Activated T-helper 2 cell treated with anti-CD3 and anti-CD28 coated beads, Interferon-gamma antibody, Interleukin-2, Interleukin-4, amounts not matched to agents 10 μg/mL and 5 μg/mL and 100 μg/mL, durations not matched to agents 14 hours and 24 hours and 36 hours (primary cell): Measurements from ENCODE around the gene SH3RF3. TPM values are rescaled to one million over a fixed set of nuclear protein-coding genes. Genes with fewer than 3 reads are reported as not detected.

Source experiments
- DNase-seq: peaks from one replicate; pipeline ENCODE4 v3.0.0; 2021; ENCODE audit warnings: low spot score
- H3K27ac Mint-ChIP-seq: one replicate; pipeline ENCODE4 v1.8.0; 2021; ENCODE audit warnings: mixed read lengths
- H3K27me3 Mint-ChIP-seq: one replicate; pipeline ENCODE4 v1.8.0; 2021; ENCODE audit warnings: low read depth, mixed read lengths
- H3K36me3 Mint-ChIP-seq: one replicate; pipeline ENCODE4 v1.8.0; 2021; ENCODE audit warnings: low read depth, mixed read lengths
- H3K4me1 Mint-ChIP-seq: one replicate; pipeline ENCODE4 v1.8.0; 2021; ENCODE audit warnings: low read depth, mixed read lengths
- H3K4me3 Mint-ChIP-seq: one replicate; pipeline ENCODE4 v1.8.0; 2021; ENCODE audit warnings: low read depth, mild to moderate bottlenecking, moderate library complexity, mixed read lengths
- H3K9me3 Mint-ChIP-seq: one replicate; pipeline ENCODE4 v1.8.0; 2021; ENCODE audit warnings: mixed read lengths
- intact Hi-C: fragments of 100-400 bp; cut with micrococcal nuclease; formaldehyde crosslinking; loops from one replicate; pipeline ENCODE4 v1.15.1; 2023
- total RNA-seq: library from RNA; stranded (reverse); gene quantifications from 2 replicates; pipeline ENCODE4 v1.2.3, GENCODE V29; 2022

The SH3RF3 gene
- total RNA-seq, 1 donor from 2014 or later = 0.78 TPM

GRCh38 chr2:109382951-109383350 lies 253.9 kb downstream of the SH3RF3 start:
- Mint-ChIP-seq H3K36me3 (no peaks in the 10 kb centered on the region), H3K27me3 (peaks cover 4% of the 10 kb centered on the region), H3K9me3 (no peaks in the 10 kb centered on the region), H3K4me1 (no peaks in the 10 kb centered on the region), H3K27ac (no peak overlapping the region), H3K4me3 (no peak overlapping the region)
- intact Hi-C loops = no loop called here
- DNase-seq = no peak

- Mint-ChIP-seq H3K27me3 (no peaks in the 10 kb centered on the region), H3K4me1 (no peaks in the 10 kb centered on the region), H3K9me3 (no peaks in the 10 kb centered on the region), H3K36me3 (no peaks in the 10 kb centered on the region), H3K4me3 (no peak overlapping the region), H3K27ac (no peak overlapping the region)
- intact Hi-C loops = no loop called here
- DNase-seq = no peak
These were observed 254.7 kb downstream of the SH3RF3 start for GRCh38 chr2:109383505-109384307.

GRCh38 chr2:109384308-109385271 lies 255.6 kb downstream of the SH3RF3 start:
- Mint-ChIP-seq H3K9me3 (no peaks in the 10 kb centered on the region), H3K4me3 (no peak overlapping the region), H3K27ac (no peak overlapping the region), H3K4me1 (no peaks in the 10 kb centered on the region), H3K27me3 (no peaks in the 10 kb centered on the region), H3K36me3 (no peaks in the 10 kb centered on the region)
- intact Hi-C loops = no loop called here
- no peak for DNase-seq

- Mint-ChIP-seq H3K4me1 (no peaks in the 10 kb centered on the region), H3K4me3 (no peak overlapping the region), H3K9me3 (no peaks in the 10 kb centered on the region), H3K27me3 (no peaks in the 10 kb centered on the region), H3K27ac (no peak overlapping the region), H3K36me3 (no peaks in the 10 kb centered on the region)
- intact Hi-C loops = no loop called here
- no peak for DNase-seq
These were observed 256.5 kb downstream of the SH3RF3 start for GRCh38 chr2:109385506-109385905.

- no peak for DNase-seq
- Mint-ChIP-seq H3K27ac (no peak overlapping the region), H3K4me3 (no peak overlapping the region), H3K4me1 (no peaks in the 10 kb centered on the region), H3K27me3 (no peaks in the 10 kb centered on the region), H3K9me3 (no peaks in the 10 kb centered on the region), H3K36me3 (no peaks in the 10 kb centered on the region)
- intact Hi-C loops = no loop called here
These were observed 257.1 kb downstream of the SH3RF3 start for GRCh38 chr2:109386004-109386695.

- H3K4me1 Mint-ChIP-seq = no peaks in the 10 kb centered on the region
- intact Hi-C loops = no loop called here
These were observed 258.3 kb downstream of the SH3RF3 start for GRCh38 chr2:109387221-109387735.

GRCh38 chr2:109387778-109388469 lies 258.9 kb downstream of the SH3RF3 start:
- intact Hi-C loops = no loop called here
- DNase-seq = no peak
- Mint-ChIP-seq H3K27ac (no peak overlapping the region), H3K36me3 (no peaks in the 10 kb centered on the region), H3K4me1 (no peaks in the 10 kb centered on the region), H3K27me3 (no peaks in the 10 kb centered on the region), H3K9me3 (no peaks in the 10 kb centered on the region), H3K4me3 (no peak overlapping the region)

More at GRCh38 chr2:109387221-109387735, 258.3 kb downstream of the SH3RF3 start:
- H3K27me3 Mint-ChIP-seq = no peaks in the 10 kb centered on the region
- no peak for DNase-seq
- H3K36me3 Mint-ChIP-seq = no peaks in the 10 kb centered on the region
- no peaks in the 10 kb centered on the region for H3K9me3 Mint-ChIP-seq
- no peak overlapping the region for H3K27ac Mint-ChIP-seq
- H3K4me3 Mint-ChIP-seq = no peak overlapping the region

- Mint-ChIP-seq H3K27me3 (no peaks in the 10 kb centered on the region), H3K9me3 (no peaks in the 10 kb centered on the region), H3K36me3 (no peaks in the 10 kb centered on the region), H3K4me1 (peaks cover 3% of the 10 kb centered on the region), H3K27ac (no peak overlapping the region), H3K4me3 (no peak overlapping the region)
- intact Hi-C loops = loop anchor here (10.0 kb wide), 1 partner anchor 104 kb away; no protein-coding TSS in a partner anchor
- DNase-seq = no peak
These were observed 262.2 kb downstream of the SH3RF3 start for GRCh38 chr2:109391243-109391642.

- Mint-ChIP-seq H3K9me3 (no peaks in the 10 kb centered on the region), H3K27me3 (no peaks in the 10 kb centered on the region), H3K36me3 (no peaks in the 10 kb centered on the region), H3K4me1 (peaks cover 10% of the 10 kb centered on the region), H3K27ac (no peak overlapping the region), H3K4me3 (no peak overlapping the region)
- no peak for DNase-seq
- intact Hi-C loops = loop anchor here (10.0 kb wide), 1 partner anchor 103 kb away; no protein-coding TSS in a partner anchor
These were observed 263.1 kb downstream of the SH3RF3 start for GRCh38 chr2:109392140-109392539.

- no peaks in the 10 kb centered on the region for H3K36me3 Mint-ChIP-seq
- H3K27ac Mint-ChIP-seq = no peak overlapping the region
- H3K27me3 Mint-ChIP-seq = no peaks in the 10 kb centered on the region
- peaks cover 10% of the 10 kb centered on the region for H3K4me1 Mint-ChIP-seq
- intact Hi-C loops = loop anchor here (10.0 kb wide), 1 partner anchor 102 kb away; no protein-coding TSS in a partner anchor
- H3K9me3 Mint-ChIP-seq = no peaks in the 10 kb centered on the region
- DNase-seq = no peak
- no peak overlapping the region for H3K4me3 Mint-ChIP-seq
These were observed 264.0 kb downstream of the SH3RF3 start for GRCh38 chr2:109392816-109393661.

- Mint-ChIP-seq H3K9me3 (no peaks in the 10 kb centered on the region), H3K27ac (no peak overlapping the region), H3K27me3 (no peaks in the 10 kb centered on the region), H3K4me3 (no peak overlapping the region), H3K4me1 (peaks cover 10% of the 10 kb centered on the region), H3K36me3 (no peaks in the 10 kb centered on the region)
- intact Hi-C loops = loop anchor here (10.0 kb wide), 1 partner anchor 101 kb away; no protein-coding TSS in a partner anchor
- no peak for DNase-seq
These were observed 264.6 kb downstream of the SH3RF3 start for GRCh38 chr2:109393662-109393972.
